Vagina (tissue), 2 donors: Measurements from ENCODE around the gene GGCX.

ENCODE experiments used
- POLR2A ChIP-seq, 2 donors: fragments of 450-650 bp; IDR thresholded peaks; one replicate each; pipeline ENCODE4 v1.6.1; 2017; ENCODE audit warnings: antibody characterized with exemption in 2 of 2, mild to moderate bottlenecking in 2 of 2, moderate library complexity in 2 of 2
- POLR2AphosphoS5 ChIP-seq, 2 donors: sonication (generic); formaldehyde crosslinking; IDR thresholded peaks; one replicate each; pipeline ENCODE4 v1.9.0; 2017; ENCODE audit warnings: antibody characterized with exemption in 2 of 2, mild to moderate bottlenecking in 2 of 2, low read depth in 1 of 2; ENCODE audit not compliant: insufficient read depth in 1 of 2
- TF ChIP-seq, protein P1 (sequence below), 3 experiments: fragments of 450-650 bp in 2 of 3; fragments of 200-600 bp in 1 of 3; sonication (generic) in 1 of 3; IDR thresholded peaks; one replicate each; pipeline ENCODE4 v1.5.1; 2017 to 2019; ENCODE audit warnings: antibody characterized with exemption in 3 of 3, mild to moderate bottlenecking in 2 of 3, moderate library complexity in 2 of 3

DNA sequence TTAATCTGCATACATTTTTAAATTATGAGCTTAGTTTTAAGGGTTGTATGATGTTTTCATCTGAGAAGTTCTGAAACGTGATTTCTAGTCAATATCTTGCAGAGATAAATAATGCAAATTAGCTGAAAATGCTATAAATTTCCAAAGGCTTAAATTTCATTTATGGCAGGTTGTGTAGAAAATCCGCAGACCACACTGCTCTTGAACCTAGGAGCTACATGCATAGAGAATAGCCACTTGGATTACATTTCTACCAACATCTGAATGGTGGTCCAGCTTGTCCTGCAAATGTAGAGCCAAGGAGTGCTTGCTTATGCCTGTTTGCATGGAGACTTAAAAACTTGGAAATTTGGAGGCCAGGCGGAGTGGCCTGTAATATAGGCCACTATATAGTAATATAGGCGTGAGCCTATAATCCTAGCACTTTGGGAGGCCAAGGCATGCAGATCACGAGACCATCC, 15.5 kb downstream of the GGCX start:
- TF ChIP-seq, protein P1, sequence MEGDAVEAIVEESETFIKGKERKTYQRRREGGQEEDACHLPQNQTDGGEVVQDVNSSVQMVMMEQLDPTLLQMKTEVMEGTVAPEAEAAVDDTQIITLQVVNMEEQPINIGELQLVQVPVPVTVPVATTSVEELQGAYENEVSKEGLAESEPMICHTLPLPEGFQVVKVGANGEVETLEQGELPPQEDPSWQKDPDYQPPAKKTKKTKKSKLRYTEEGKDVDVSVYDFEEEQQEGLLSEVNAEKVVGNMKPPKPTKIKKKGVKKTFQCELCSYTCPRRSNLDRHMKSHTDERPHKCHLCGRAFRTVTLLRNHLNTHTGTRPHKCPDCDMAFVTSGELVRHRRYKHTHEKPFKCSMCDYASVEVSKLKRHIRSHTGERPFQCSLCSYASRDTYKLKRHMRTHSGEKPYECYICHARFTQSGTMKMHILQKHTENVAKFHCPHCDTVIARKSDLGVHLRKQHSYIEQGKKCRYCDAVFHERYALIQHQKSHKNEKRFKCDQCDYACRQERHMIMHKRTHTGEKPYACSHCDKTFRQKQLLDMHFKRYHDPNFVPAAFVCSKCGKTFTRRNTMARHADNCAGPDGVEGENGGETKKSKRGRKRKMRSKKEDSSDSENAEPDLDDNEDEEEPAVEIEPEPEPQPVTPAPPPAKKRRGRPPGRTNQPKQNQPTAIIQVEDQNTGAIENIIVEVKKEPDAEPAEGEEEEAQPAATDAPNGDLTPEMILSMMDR (IDR thresholded peaks at IDR 0.05) = no peak
- TF ChIP-seq POLR2AphosphoS5 (IDR thresholded peaks at IDR 0.05; ENCODE audit: insufficient read depth in 1 of 2, low read depth in 1 of 2) = no peak
- TF ChIP-seq POLR2A (IDR thresholded peaks at IDR 0.05) = no peak
